Cardiac atrium fibroblast (primary cell): ENCODE data around the gene PRSS3. TPM values are rescaled to one million over a fixed set of nuclear protein-coding genes. Genes with fewer than 3 reads are reported as not detected.

Experiments
- total RNA-seq: library from RNA; depleted of rRNA; stranded (reverse); fragments of >200 nt; gene quantifications from 2 replicates; pipeline ENCODE4 v1.2.3, GENCODE V29; 2015

Gene PRSS3
- 6.2 and 8.1 TPM in 2 replicates for total RNA-seq

GRCh38 chr9:33795281-33795680, at the start of gene PRSS3:
TSS of gene PRSS3 (plus strand) at chr9:33795561. CDS start at chr9:33795574, 13 bp downstream.

GRCh38 chr9:33816327-33817252, 21.2 kb downstream of the PRSS3 start, which contains the start of gene UBE2R2:
TSS of gene UBE2R2 (plus strand) at chr9:33817160. CDS start at chr9:33817758, 598 bp downstream.

Other genes with a start within 250 kb of the PRSS3 start
- 19.6 and 19.9 TPM in 2 replicates for gene UBE2R2, start 21.6 kb downstream of the PRSS3 start, total RNA-seq